Panc1 (cell line): ENCODE results near the gene EEIG1. TPM values are rescaled to one million over a fixed set of nuclear protein-coding genes. Genes with fewer than 3 reads are reported as not detected.

Experiments
- ATAC-seq: fragments of 200-7000 bp; cut with Tn5 transposase; 2 replicates; pipeline ENCODE4 v1.9.1; 2020; ENCODE audit warnings: mild to moderate bottlenecking, moderate library complexity
- BruUV-seq: library from RNA; stranded (reverse); fragments of 400-500 nt; replicated peaks from 2 replicates; lab custom pipeline; 2021; lab: Mats Ljungman, UMichigan
- CTCF ChIA-PET: fragments of 300-600 bp; sonication (Branson Sonifier 250); formaldehyde crosslinking; loops from one replicate; lab custom pipeline; 2022; ENCODE audit warnings: antibody characterized with exemption; lab: Charles Lee
- POLR2A ChIA-PET: fragments of 300-600 bp; sonication (Branson Sonifier 250); formaldehyde crosslinking; loops from one replicate; lab custom pipeline; 2022; ENCODE audit warnings: antibody characterized with exemption; lab: Charles Lee
- DNase-seq: peaks from one replicate; pipeline ENCODE4 v3.0.0-alpha.2; 2010; ENCODE audit warnings: low read depth, low spot score
- H3K27ac ChIP-seq: 2 replicates; pipeline ENCODE4 v1.5.1; 2011; ENCODE audit warnings: mild to moderate bottlenecking, low read length, inconsistent platforms
- H3K27me3 ChIP-seq: fragments of 200-500 bp; sonication (Bioruptor generic); 2 replicates; pipeline ENCODE4 v1.6.0; 2014; ENCODE audit warnings: low read length, inconsistent platforms; ENCODE audit not compliant: control insufficient read depth, insufficient read depth
- H3K36me3 ChIP-seq: fragments of 200-500 bp; sonication (Bioruptor generic); 2 replicates; pipeline ENCODE4 v1.5.1; 2014; ENCODE audit warnings: inconsistent platforms, mild to moderate bottlenecking, low read length, moderate library complexity; ENCODE audit not compliant: control insufficient read depth, insufficient read depth
- H3K4me1 ChIP-seq: 2 replicates; pipeline ENCODE4 v1.5.1; 2011; ENCODE audit warnings: inconsistent platforms, mild to moderate bottlenecking, low read length, moderate library complexity; ENCODE audit not compliant: control insufficient read depth, insufficient read depth
- H3K4me3 ChIP-seq, 2 experiments: 2 replicates each; pipeline ENCODE4 v1.5.1; 2011 to 2012; ENCODE audit warnings: low read depth in 2 of 2, low read length in 2 of 2, mild to moderate bottlenecking in 2 of 2, inconsistent platforms in 1 of 2, moderate library complexity in 1 of 2
- H3K9me3 ChIP-seq: fragments of 200-500 bp; sonication (Bioruptor generic); 2 replicates; pipeline ENCODE4 v1.5.1; 2014; ENCODE audit warnings: low read depth, mild to moderate bottlenecking, inconsistent platforms, low read length, moderate library complexity; ENCODE audit not compliant: control insufficient read depth, insufficient read depth
- POLR2AphosphoS5 ChIP-seq: IDR thresholded peaks from 2 replicates; pipeline ENCODE4 v1.6.1; 2012; ENCODE audit warnings: mild to moderate bottlenecking, low read depth, low read length, moderate library complexity
- SIN3A ChIP-seq: IDR thresholded peaks from 2 replicates; pipeline ENCODE4 v1.6.1; 2012; ENCODE audit warnings: low read depth, mild to moderate bottlenecking, low read length, moderate library complexity, borderline replicate concordance; ENCODE audit not compliant: insufficient read depth
- TCF7L2 ChIP-seq: IDR thresholded peaks from 2 replicates; pipeline ENCODE4 v1.6.1; 2011; ENCODE audit warnings: mild to moderate bottlenecking, low read depth, low read length, inconsistent platforms
- in situ Hi-C: cut with HindIII; loops from 2 replicates; pipeline ENCODE4 v1.10.0; 2016; ENCODE audit warnings: low sequenced_read_pairs, low pct_unique_long_range_greater_than_20kb
- intact Hi-C: fragments of 100-400 bp; cut with micrococcal nuclease; formaldehyde crosslinking; loops from one replicate; pipeline ENCODE4 v1.10.0; 2022; ENCODE audit not compliant: unreplicated experiment
- total RNA-seq: library from RNA; stranded (reverse); gene quantifications from one replicate; pipeline ENCODE4 v1.2.1, GENCODE V29; 2021; ENCODE audit not compliant: unreplicated experiment
- TF ChIP-seq, protein P1 (sequence below): fragments of 450-650 bp; IDR thresholded peaks from 2 replicates; pipeline ENCODE4 v1.5.1; 2017; ENCODE audit warnings: mild to moderate bottlenecking
- TF ChIP-seq, protein P2 (sequence below), 2 experiments: IDR thresholded peaks; 2 replicates each; pipeline ENCODE4 v1.6.1; 2011 to 2012; ENCODE audit warnings: low read depth in 2 of 2, control low read depth in 1 of 2, low read length in 1 of 2, mild to moderate bottlenecking in 1 of 2, moderate library complexity in 1 of 2; ENCODE audit not compliant: insufficient read depth in 1 of 2

The EEIG1 gene
- total RNA-seq, 1 experiment from 2014 or later: 361 TPM

DNA sequence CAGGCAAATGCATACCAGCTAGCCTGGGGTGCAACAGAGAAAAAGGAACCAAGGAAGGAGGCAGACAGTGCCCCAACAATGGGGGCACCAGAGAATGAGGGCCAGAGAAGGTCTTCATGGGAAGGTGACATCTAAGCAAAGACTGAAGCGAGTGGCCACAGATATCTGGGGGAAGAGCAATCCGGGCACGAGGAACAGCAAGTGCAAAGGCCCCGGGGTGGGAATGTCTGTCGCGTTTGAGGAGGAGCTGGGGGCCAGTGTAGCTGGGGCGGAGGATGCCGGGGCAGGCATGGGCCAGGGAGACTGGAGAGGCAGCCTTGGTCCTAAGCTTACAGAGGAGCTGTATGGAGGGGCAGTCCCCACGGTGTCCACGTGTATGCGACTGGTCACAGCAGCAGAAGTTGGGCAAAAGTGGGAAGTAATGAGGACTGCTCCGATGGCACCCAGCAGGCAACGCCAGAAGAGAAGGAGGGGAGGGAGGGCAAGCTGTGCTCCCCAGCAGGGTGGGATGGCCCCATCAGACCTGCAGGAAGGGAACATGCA is 19.1 kb downstream of the EEIG1 start:
- Histone ChIP-seq H3K27ac (peak overlapping the region; percentile 88), H3K36me3 (no peaks in the 10 kb centered on the region), H3K9me3 (no peaks in the 10 kb centered on the region), H3K4me1 (peaks cover 86% of the 10 kb centered on the region), H3K27me3 (no peaks in the 10 kb centered on the region), H3K4me3 (no peak overlapping the region)
- in situ Hi-C loops (no loop called here), intact Hi-C loops (no loop called here)
- ChIA-PET POLR2A (no interaction called here), CTCF (interaction anchor here (0.6 kb wide), 1 partner anchor 36 kb away, joined by 5 read pairs; no protein-coding TSS in a partner anchor)
- DNase-seq (no peak), ATAC-seq (no peak)
- TF ChIP-seq, protein P1, sequence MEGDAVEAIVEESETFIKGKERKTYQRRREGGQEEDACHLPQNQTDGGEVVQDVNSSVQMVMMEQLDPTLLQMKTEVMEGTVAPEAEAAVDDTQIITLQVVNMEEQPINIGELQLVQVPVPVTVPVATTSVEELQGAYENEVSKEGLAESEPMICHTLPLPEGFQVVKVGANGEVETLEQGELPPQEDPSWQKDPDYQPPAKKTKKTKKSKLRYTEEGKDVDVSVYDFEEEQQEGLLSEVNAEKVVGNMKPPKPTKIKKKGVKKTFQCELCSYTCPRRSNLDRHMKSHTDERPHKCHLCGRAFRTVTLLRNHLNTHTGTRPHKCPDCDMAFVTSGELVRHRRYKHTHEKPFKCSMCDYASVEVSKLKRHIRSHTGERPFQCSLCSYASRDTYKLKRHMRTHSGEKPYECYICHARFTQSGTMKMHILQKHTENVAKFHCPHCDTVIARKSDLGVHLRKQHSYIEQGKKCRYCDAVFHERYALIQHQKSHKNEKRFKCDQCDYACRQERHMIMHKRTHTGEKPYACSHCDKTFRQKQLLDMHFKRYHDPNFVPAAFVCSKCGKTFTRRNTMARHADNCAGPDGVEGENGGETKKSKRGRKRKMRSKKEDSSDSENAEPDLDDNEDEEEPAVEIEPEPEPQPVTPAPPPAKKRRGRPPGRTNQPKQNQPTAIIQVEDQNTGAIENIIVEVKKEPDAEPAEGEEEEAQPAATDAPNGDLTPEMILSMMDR: no peak
- TF ChIP-seq, protein P2, sequence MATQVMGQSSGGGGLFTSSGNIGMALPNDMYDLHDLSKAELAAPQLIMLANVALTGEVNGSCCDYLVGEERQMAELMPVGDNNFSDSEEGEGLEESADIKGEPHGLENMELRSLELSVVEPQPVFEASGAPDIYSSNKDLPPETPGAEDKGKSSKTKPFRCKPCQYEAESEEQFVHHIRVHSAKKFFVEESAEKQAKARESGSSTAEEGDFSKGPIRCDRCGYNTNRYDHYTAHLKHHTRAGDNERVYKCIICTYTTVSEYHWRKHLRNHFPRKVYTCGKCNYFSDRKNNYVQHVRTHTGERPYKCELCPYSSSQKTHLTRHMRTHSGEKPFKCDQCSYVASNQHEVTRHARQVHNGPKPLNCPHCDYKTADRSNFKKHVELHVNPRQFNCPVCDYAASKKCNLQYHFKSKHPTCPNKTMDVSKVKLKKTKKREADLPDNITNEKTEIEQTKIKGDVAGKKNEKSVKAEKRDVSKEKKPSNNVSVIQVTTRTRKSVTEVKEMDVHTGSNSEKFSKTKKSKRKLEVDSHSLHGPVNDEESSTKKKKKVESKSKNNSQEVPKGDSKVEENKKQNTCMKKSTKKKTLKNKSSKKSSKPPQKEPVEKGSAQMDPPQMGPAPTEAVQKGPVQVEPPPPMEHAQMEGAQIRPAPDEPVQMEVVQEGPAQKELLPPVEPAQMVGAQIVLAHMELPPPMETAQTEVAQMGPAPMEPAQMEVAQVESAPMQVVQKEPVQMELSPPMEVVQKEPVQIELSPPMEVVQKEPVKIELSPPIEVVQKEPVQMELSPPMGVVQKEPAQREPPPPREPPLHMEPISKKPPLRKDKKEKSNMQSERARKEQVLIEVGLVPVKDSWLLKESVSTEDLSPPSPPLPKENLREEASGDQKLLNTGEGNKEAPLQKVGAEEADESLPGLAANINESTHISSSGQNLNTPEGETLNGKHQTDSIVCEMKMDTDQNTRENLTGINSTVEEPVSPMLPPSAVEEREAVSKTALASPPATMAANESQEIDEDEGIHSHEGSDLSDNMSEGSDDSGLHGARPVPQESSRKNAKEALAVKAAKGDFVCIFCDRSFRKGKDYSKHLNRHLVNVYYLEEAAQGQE (IDR thresholded peaks at IDR 0.05; ENCODE audit: insufficient read depth in 1 of 2, low read depth in 2 of 2, low read length in 1 of 2): no peak
- TF ChIP-seq POLR2AphosphoS5 (no peak), TCF7L2 (no peak), SIN3A (no peak)
- BruUV-seq: no TSS peak

DNA sequence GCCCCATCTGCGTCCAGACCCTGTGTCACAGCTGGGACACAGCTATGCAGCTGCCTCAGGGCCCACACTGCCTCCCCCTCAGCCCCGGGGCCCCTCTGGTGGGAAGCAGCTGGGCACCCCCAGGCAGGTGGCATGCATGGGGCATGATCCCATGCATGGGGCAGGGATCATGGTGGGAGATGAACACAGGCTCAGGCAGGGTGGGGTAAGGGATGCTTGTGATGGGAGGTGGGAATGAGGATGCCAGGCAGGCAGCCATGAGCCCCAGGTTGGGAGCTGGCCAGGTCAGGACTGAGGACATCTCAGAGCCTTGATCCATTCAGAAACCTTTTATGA is 19.7 kb downstream of the EEIG1 start:
- H3K4me1 ChIP-seq: peaks cover 86% of the 10 kb centered on the region
- CTCF ChIA-PET: interaction anchor here (0.6 kb wide), 1 partner anchor 36 kb away, joined by 5 read pairs; no protein-coding TSS in a partner anchor

More for the DNA sequence above, 19.7 kb downstream of the EEIG1 start:
- ATAC-seq (no peak), DNase-seq (no peak)
- no peaks in the 10 kb centered on the region for H3K36me3 ChIP-seq
- H3K9me3 ChIP-seq: no peaks in the 10 kb centered on the region
- in situ Hi-C loops (no loop called here), intact Hi-C loops (no loop called here)
- H3K27ac ChIP-seq: peak overlapping the region; percentile 88
- no TSS peak for BruUV-seq
- H3K27me3 ChIP-seq: no peaks in the 10 kb centered on the region
- no peak overlapping the region for H3K4me3 ChIP-seq
- POLR2A ChIA-PET: no interaction called here
- TF ChIP-seq SIN3A: no peak
- no peak for TF ChIP-seq TCF7L2
- TF ChIP-seq POLR2AphosphoS5: no peak
- TF ChIP-seq, protein P1: no peak
- TF ChIP-seq, protein P2 (IDR thresholded peaks at IDR 0.05; ENCODE audit: insufficient read depth in 1 of 2, low read depth in 2 of 2, low read length in 1 of 2): no peak
